Spinal cord (tissue), 10 donors: ENCODE measurements around the gene BAIAP2L1. TPM values are rescaled to one million over a fixed set of nuclear protein-coding genes. Genes with fewer than 3 reads are reported as not detected.
A peak's percentile ranks its signal among the peaks of the same experiment; 100 is the strongest.

Experiments used
- DNase-seq, 6 donors: peaks; one replicate each; pipeline versions ENCODE4 v3.0.0 to v3.0.0-alpha.2; 2013 to 2015; ENCODE audit warnings: low spot score in 6 of 6, low read depth in 4 of 6
- H3K27ac ChIP-seq: one replicate; pipeline ENCODE4 v1.5.1; 2013; ENCODE audit warnings: low read depth, low read length, control low read depth
- H3K27me3 ChIP-seq: one replicate; pipeline ENCODE4 v1.6.1; 2013; ENCODE audit warnings: low read length; ENCODE audit not compliant: control insufficient read depth, insufficient read depth
- H3K36me3 ChIP-seq: one replicate; pipeline ENCODE4 v1.6.1; 2013; ENCODE audit warnings: low read length; ENCODE audit not compliant: control insufficient read depth, insufficient read depth
- H3K4me1 ChIP-seq: one replicate; pipeline ENCODE4 v1.6.1; 2013; ENCODE audit warnings: low read length; ENCODE audit not compliant: control insufficient read depth, insufficient read depth
- H3K4me3 ChIP-seq: one replicate; pipeline ENCODE4 v1.5.1; 2013; ENCODE audit warnings: low read depth, low read length, control low read depth
- H3K9me3 ChIP-seq: one replicate; pipeline ENCODE4 v1.6.1; 2013; ENCODE audit warnings: low read length; ENCODE audit not compliant: control insufficient read depth, insufficient read depth
- WGBS: methylation state at CpG from one replicate; pipeline ENCODE4 v1.1.5; 2013; ENCODE audit warnings: missing lambda C conversion rate; ENCODE audit not compliant: insufficient coverage; 5-methylcytosine and 5-hydroxymethylcytosine counted together
- polyA plus RNA-seq, 2 donors: library from polyadenylated mRNA; unstranded; fragments of 120-200 nt; gene quantifications; one replicate each; pipeline ENCODE4 v1.2.1, GENCODE V29; 2013; ENCODE audit not compliant: insufficient read length in 2 of 2
- total RNA-seq, 2 donors: library from RNA; depleted of rRNA in 1 of 2; stranded (reverse); fragments of 120-200 nt in 1 of 2; fragments of >200 nt in 1 of 2; gene quantifications; one replicate each; pipeline versions ENCODE4 v1.2.3 to v1.2.4, GENCODE V29; 2013 to 2014
- donor health status: healthy.

The BAIAP2L1 gene
- total and polyA plus RNA-seq, 4 donors = 1.5 to 4.3 (median 2.2) TPM

GRCh38 chr7:98351136-98351535 is 49.8 kb downstream of the BAIAP2L1 start:
- WGBS = 70% methylated on average over 4 of the region's 8 CpGs
- Histone ChIP-seq H3K9me3 (no peaks in the 10 kb centered on the region), H3K36me3 (no peaks in the 10 kb centered on the region), H3K4me3 (no peak overlapping the region), H3K4me1 (no peaks in the 10 kb centered on the region), H3K27ac (no peak overlapping the region), H3K27me3 (no peaks in the 10 kb centered on the region)
- no peak for DNase-seq

DNA sequence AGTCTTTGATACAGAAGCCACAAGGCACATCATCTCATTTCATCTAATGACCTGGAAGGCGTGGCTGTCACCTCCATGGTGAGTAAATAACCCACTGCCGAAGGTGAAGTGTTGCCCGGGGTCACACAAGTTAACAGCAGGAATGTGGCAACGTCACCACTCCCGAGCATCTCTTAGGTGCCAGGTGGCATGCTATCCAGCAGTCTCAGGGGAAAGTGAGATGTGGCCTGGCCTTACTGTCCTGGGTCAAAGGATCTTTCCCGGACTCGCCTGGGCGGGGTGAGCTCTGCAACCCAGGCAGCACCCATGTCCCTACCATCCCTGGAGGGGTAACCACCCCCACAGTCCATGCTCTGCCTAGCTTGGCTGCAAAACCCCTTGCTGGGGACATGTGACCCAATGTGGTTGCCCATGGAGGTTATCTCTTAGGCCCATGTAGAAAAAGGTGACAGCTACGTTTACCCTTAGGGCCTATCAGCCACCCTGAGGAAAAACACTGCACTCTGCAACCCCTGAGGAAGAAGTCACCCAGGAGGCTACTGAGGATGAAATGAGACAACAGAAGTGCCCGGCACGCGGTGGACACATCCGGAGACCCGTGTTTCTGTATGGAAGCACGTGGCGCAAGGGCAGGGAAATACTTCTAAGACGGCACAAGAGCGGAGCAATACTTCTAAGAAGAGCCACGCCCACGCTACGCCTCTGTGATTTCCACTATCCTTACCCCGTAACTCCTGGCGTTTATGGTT is 52.0 kb downstream of the BAIAP2L1 start:
- no peak overlapping the region for H3K27ac ChIP-seq
- no peak for DNase-seq
- no peaks in the 10 kb centered on the region for H3K36me3 ChIP-seq
- no peaks in the 10 kb centered on the region for H3K27me3 ChIP-seq
- no peaks in the 10 kb centered on the region for H3K4me1 ChIP-seq
- no peaks in the 10 kb centered on the region for H3K9me3 ChIP-seq
- H3K4me3 ChIP-seq = no peak overlapping the region
- WGBS = 91% methylated on average over 22 of the region's 23 CpGs

DNA sequence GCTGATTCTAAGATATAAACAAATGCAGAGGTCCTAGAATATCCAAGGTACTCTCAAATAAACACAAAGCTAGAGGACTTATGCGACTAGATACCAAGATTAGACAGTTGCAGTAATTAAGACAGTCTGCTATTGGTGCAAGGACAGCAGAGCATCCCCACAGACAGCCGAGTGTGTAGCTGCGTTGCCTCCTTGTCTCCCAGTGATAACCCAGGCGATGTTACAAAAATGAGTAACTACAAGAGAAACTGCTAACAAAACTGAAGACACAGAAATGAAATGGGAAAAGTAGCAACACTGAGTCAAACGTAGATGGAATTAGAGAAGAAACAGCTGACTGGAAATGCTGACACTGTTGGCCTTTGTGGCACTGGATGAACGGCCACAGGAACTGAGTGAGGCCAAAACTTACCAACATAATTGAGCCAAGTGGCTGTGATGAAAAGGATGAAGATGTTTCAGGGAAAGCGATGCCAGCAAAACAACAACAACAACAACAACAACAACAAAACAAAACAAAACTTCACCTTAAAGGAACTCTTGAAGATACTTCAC is 54.3 kb downstream of the BAIAP2L1 start:
- Histone ChIP-seq H3K27ac (no peak overlapping the region), H3K4me1 (no peaks in the 10 kb centered on the region), H3K4me3 (no peak overlapping the region), H3K36me3 (no peaks in the 10 kb centered on the region), H3K27me3 (no peaks in the 10 kb centered on the region), H3K9me3 (no peaks in the 10 kb centered on the region)
- 79% methylated on average over 2 of the region's 7 CpGs for WGBS
- no peak for DNase-seq

DNA sequence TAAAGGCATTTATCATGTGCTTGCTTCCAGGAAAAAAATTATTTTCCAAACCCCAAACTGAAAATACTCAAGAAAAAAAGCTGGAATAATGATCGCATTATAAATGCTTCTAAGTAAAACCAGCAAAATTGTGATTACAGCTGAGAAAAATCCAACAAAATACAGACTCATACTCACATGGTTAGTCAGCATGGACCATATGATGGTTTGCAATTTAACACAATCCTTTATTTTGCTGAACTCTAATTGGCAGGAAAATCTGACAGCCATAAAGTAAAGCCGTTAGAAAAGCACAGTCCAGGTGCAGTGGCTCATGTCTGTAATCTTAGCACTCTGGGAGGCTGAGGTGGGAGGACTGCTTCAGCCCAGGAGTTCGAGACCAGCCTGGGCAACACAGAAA is 59.8 kb downstream of the BAIAP2L1 start:
- WGBS = 83% methylated on average over 2 of the region's 3 CpGs
- H3K27ac ChIP-seq = no peak overlapping the region

DNA sequence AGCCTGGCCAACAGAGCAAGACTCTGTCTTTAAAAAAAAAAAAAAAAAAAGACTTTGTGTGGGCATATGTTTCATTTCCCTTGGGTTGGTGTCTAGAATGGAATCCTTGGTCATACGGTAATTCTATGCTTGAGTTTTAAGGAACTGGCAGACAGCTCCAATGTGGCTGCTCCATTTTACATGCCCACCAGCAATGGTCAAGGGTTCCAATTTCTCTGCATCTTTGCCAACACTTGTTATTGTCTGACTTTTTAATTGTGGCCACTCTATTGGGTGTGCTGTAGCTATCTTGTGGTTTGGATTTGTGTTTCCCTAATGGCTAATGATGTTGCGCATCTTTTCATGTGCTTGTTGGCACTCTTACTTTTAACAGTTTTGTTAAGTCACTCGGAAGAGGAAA is 61.8 kb downstream of the BAIAP2L1 start:
- no peaks in the 10 kb centered on the region for H3K4me1 ChIP-seq
- DNase-seq = no peak
- H3K27ac ChIP-seq = no peak overlapping the region
- no CpG with 5 or more reads among the region's 3 CpGs for WGBS
- H3K27me3 ChIP-seq = no peaks in the 10 kb centered on the region
- H3K4me3 ChIP-seq = no peak overlapping the region
- H3K9me3 ChIP-seq = peaks cover 3% of the 10 kb centered on the region
- H3K36me3 ChIP-seq = no peaks in the 10 kb centered on the region

More for the DNA sequence above, 59.8 kb downstream of the BAIAP2L1 start:
- Histone ChIP-seq H3K4me1 (no peaks in the 10 kb centered on the region), H3K9me3 (peaks cover 3% of the 10 kb centered on the region), H3K4me3 (no peak overlapping the region), H3K27me3 (no peaks in the 10 kb centered on the region), H3K36me3 (no peaks in the 10 kb centered on the region)
- DNase-seq = no peak

DNA sequence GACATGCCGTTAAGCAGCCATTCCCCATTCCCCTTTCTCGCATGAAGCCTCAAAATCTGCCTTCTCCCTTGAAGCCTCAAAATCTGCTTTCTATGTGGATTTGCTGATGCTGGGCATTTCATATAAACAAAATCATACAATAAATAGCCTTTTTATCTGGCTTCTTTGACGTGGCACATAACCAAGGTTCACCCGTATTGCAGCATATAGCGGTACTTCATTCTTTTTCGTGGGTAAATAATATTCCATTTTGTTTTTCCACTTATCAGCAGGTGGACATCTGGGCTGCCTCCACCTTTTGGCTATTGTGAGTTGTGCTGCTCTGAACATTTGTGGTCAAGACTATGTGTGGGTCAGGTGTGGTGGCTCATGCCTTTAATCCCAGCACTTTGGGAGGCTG is 62.4 kb downstream of the BAIAP2L1 start:
- no peak for DNase-seq
- no peaks in the 10 kb centered on the region for H3K36me3 ChIP-seq
- no CpG with 5 or more reads among the region's 6 CpGs for WGBS
- H3K27ac ChIP-seq = no peak overlapping the region
- H3K9me3 ChIP-seq = peaks cover 3% of the 10 kb centered on the region
- no peak overlapping the region for H3K4me3 ChIP-seq
- H3K27me3 ChIP-seq = no peaks in the 10 kb centered on the region
- no peaks in the 10 kb centered on the region for H3K4me1 ChIP-seq

DNA sequence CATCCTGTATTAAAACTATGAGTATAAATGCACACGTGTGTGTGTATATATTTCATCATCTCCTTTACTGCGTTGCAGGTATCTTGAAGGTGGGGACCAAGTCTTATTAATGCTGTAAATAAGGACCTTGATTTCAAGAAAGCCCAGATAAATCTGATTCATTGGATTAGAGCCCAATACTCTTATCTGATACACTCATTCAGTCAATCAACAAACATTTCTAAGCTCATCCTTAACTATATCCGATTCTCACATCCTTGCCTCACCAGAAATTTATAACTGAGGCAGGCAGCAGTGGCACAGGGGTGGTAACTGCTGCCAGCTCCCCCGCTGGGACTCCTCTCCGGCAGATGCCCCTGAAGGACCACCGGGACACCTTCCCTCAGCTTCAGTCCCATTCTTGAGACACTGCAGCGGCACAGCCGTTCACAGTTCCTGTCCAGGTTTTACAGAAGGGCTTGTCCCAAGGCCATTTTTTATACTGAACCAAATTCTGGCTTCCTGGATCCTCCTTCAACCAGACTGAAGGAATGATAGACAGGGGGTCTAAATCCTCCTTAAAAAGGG is 65.4 kb downstream of the BAIAP2L1 start:
- Histone ChIP-seq H3K4me1 (no peaks in the 10 kb centered on the region), H3K4me3 (no peak overlapping the region), H3K27me3 (no peaks in the 10 kb centered on the region), H3K27ac (no peak overlapping the region), H3K36me3 (no peaks in the 10 kb centered on the region), H3K9me3 (peaks cover 3% of the 10 kb centered on the region)
- 94% methylated on average over 6 of the region's 8 CpGs for WGBS
- DNase-seq = no peak

DNA sequence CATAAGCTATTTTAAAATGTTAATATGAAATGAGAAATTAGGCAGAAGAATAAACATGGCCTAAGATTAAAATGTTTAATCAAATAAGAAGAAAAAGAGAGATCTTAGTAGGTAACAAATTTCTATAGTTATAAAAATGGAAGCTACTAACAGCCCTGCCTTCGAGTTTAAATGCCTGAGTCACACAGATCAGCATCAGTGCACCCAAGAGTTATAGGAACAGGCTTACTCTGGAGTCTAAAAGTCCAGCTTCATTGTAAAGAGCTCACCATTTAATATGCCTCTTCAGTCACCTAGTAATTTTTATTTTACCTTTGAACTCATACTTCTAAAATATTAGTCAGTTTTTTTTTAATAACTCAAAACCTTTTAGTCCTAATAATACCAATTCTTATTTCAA is 66.8 kb downstream of the BAIAP2L1 start:
- Histone ChIP-seq H3K36me3 (no peaks in the 10 kb centered on the region), H3K27ac (no peak overlapping the region), H3K4me1 (no peaks in the 10 kb centered on the region), H3K4me3 (no peak overlapping the region), H3K27me3 (no peaks in the 10 kb centered on the region), H3K9me3 (peaks cover 2% of the 10 kb centered on the region)
- peak in 1 of 6 donors; percentile 77 for DNase-seq
- 67% methylated on average over 1 of the region's 1 CpG for WGBS

DNA sequence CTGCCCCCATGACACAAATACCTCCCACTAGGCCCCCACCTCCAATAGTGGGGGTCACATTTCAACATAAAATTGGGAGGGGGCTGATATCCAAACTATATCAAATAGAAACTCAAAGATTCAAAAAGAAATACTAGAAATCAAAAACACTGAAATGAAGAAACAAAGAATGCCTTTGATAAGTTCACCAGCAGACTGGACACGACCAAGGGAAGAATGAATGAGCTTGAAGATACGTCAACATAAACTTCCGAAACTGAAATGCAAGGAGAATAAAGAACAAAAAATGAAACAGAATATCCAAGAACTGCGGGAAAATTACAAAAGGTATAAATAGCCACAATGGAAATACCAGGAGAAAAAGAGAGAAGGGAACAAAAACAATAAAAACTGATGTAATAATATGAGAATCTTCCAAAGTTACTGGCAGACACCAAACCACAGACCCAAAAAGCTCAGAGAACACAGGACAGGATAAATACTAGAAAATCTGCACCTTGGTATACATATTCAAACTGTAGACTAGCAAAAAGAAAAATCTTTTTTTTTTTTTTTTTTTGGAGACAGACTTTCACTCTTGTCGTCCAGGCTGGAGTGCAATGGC is 69.9 kb downstream of the BAIAP2L1 start:
- no CpG with 5 or more reads among the region's 5 CpGs for WGBS
- no peaks in the 10 kb centered on the region for H3K36me3 ChIP-seq
- H3K9me3 ChIP-seq = no peaks in the 10 kb centered on the region
- H3K4me3 ChIP-seq = no peak overlapping the region
- DNase-seq = no peak
- H3K27ac ChIP-seq = no peak overlapping the region
- H3K4me1 ChIP-seq = no peaks in the 10 kb centered on the region
- H3K27me3 ChIP-seq = no peaks in the 10 kb centered on the region
